ENCODE data around the gene FAT2.
"Not testable (repeated sequence)": the region's sequence is repeated elsewhere in the genome, so short reads cannot be mapped to it uniquely, and the experiment has no call there.

The FAT2 gene

DNA sequence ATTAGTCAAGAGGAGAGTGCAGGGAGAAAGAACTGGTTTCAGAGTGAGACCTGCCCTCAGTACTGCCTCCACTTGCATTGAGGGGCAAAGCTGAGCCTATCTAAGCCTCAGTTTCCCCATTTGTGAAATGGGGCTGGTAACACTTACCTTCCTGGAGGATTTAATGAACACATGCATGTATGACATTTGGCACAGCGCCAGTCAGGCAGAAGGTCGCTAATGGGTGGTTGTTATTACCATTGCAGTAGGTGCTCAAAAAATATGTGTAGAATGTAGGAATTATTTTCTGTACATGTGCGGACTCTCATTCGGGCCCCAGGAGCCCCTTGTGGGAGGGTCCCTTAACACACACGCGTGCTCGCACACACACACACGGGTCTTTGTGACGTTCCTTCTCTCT, 10.9 kb downstream of the FAT2 start:
- no peak for DNase-seq

- not testable (repeated sequence) for DNase-seq
Observed at GRCh38 chr5:151579146-151579545, 12.0 kb downstream of the FAT2 start.

GRCh38 chr5:151578326-151579025, 12.7 kb downstream of the FAT2 start:
- DNase-seq = no peak

DNA sequence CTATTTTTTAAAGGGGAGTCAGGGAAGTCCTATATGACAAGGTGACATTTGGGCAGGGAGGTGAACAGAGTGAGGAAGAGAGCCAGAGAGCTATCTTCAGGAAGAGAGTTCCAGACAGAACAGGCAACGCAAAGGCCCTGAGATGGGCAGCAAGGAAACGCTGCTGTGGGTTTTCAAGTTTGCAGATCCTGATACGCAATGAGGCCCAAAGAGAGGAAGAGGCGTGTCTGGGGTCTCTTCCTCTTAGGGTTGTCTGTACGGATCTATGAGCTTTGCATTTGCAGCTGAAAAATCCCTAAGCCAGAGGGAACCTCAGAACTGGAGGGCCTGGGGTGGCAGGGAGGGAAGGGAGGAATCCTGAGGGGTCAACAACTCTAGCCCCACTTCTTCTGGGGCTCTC, 13.6 kb downstream of the FAT2 start:
- no peak for DNase-seq

GRCh38 chr5:151574444-151574996, 16.6 kb downstream of the FAT2 start:
- DNase-seq = no peak

GRCh38 chr5:151572657-151573368, 18.3 kb downstream of the FAT2 start:
- DNase-seq = no peak

- no peak for DNase-seq
Observed at GRCh38 chr5:151571270-151572173, 19.6 kb downstream of the FAT2 start.

DNA sequence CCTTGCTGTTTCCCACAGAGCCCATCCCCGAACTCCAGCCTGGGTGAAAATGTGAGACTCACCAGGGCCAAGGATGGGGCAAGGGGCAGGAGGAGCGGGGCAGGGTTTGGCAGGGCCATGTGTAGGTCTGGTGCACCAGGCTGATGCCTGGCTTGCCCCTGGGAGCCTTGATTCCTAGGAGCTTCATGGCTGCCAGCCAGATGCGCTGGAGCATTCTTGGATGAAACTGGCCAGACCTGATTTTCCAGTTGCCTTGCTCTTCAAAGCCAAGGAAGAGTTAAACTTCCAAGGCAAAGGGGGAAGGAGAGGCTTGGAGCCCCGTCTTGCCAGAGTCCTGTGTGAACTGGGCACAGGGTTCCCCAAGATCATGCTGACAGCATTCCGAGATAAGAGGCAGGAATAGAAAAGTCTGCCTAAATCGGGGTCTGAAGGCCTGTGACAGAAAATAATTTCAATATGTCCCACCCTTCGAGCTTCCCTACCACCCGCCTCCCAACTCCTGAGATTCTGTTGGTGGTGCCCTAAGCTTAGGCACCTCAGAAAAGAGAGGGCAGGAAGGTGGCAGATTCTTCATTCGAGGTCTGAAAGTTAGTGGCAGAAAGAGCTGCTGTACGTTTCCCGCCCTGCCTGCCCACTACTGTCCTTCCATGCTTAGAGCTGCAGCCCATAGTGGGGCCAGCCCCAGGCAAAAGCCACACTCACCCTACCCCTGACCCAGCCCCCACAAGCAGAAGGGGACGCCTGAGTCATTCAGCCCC, 20.4 kb downstream of the FAT2 start:
- DNase-seq = no peak

GRCh38 chr5:151570058-151570457, 21.1 kb downstream of the FAT2 start:
- no peak for DNase-seq

DNA sequence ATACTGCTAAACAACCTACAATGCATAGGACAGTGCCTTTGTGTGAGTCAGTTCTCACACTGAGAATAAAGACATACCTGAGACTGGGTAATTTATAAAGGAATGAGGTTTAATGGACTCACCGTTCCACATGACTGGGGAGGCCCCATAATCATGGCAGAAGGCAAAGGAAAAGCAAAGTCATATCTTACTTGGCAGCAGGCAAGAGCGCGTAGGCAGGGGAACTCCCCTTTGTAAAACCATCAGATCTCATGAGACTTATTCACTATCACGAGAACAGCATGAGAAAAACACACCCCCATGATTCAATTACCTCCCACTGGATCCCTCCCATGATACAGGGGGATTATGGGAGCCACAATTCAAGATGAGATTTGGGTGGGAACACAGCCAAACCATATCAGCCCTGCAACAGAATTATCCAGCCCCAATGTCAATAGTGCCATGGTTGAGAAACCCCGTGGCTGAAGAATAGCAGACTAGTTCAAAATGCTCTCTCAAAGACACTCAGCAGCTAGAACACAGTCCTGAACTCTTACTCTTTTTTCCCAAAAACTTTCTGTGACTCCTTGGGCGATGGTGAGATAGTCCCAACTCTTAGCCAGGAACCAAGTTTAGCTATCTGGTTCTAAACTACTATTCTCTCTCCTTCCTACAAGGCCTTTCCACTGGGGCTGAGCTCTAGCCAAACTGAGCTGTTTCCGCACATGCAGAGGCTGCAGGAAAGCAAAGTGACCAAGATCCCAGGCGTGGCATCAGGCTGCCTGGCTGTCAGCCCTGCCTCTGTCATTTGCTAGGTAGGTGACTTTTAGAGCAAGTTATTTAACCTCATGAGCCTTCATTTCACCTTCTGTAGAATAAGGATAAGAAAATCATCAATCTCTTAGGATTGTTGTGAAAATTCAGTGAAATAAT, 21.7 kb downstream of the FAT2 start:
- no peak for DNase-seq

DNA sequence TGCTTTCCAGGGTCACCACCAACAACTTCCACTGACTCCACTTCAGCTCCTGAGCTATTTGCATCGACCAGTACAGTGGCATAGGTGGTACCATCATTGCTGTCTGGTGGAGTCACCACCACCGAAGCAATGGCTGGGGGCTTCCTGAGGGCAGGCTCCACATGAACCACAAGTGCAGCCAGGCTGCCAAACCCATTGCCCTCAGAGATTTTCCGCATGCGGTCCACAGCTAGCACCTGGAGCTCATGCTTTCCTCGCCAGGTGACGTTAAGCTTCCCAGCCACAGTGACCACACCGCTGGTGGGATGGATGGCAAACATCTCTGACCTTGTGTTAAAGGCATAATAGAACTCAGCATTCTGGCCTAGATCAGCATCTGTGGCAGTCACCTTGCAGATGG, 23.1 kb downstream of the FAT2 start:
- DNase-seq = no peak

- DNase-seq = no peak
Observed at GRCh38 chr5:151565971-151566370, 25.2 kb downstream of the FAT2 start.

GRCh38 chr5:151562019-151562707, 29.0 kb downstream of the FAT2 start:
- DNase-seq = no peak

- DNase-seq = no peak
Observed at GRCh38 chr5:151557951-151558350, 33.2 kb downstream of the FAT2 start.

DNA sequence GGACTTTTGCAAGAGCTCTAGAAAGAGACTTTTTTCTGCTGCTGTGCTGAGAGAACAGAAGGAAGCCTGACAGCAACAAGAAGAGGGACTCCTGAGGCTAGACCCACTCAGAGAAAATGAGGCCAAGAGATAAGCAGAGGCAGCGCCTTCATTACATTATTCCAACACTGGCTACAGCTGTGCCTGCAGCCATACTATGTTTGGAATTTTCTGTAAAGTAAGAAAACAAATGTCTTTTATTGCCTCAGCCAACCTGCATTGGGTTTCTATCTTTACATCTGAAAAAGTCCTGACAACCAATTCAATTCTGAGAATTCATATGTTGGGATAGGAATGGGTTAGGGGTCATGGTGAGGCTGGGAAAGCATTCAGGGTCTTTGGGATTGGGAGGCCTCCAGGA, 33.7 kb downstream of the FAT2 start:
- no peak for DNase-seq

DNA sequence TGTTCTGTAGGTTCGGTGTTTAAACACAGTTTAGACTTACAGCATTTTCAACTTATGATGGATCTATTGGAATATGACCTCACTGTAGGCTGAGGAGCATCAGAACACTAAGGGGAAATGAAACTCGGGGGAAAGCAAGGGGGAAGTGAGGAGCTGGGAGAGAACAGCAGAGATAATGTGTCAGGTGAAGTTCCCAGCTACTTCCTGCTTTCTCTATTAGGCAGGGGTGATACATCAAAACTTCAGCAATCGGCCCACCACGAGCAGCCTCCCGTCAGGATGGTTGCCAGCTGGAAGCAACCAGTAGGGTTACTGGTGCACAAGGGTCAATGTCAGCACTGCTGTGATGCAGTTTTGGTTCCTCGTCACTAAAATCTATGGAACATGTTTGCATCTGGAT, 34.3 kb downstream of the FAT2 start:
- DNase-seq = no peak

- no peak for DNase-seq
Observed at GRCh38 chr5:151555760-151556576, 35.2 kb downstream of the FAT2 start.

DNA sequence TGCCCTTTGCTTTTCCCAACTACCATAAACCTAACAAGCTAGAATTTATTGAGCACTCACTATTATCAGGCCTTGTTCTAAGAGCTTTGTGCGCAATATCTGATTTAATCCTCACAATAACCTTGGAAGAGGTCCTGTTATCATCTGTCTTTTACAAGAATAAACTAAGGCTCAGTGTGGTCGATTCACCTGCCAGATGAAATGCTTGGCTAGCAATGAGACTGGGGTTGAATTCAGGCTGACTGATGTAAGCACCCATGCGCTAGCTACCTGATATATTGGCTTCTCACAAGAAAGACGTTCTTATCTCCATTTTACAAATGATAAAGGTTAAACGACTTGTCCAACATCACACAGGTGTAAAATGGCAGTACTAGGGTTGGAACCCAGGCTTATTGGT, 37.4 kb downstream of the FAT2 start:
- no peak for DNase-seq

GRCh38 chr5:151553130-151553670, 37.9 kb downstream of the FAT2 start:
- DNase-seq = no peak

- DNase-seq = no peak
Observed at GRCh38 chr5:151551985-151552384, 39.1 kb downstream of the FAT2 start.

Measured in NCI-H2081 treated with DMSO at 0.1 percent for 48 hours (cell line).